GM12878 (cell line): ENCODE results near the gene GHRH. TPM values are rescaled to one million over a fixed set of nuclear protein-coding genes. Genes with fewer than 3 reads are reported as not detected.

ENCODE experiments used
- BHLHE40 ChIP-seq, 2 experiments: fragments of 450-650 bp in 1 of 2; IDR thresholded peaks; 2 replicates each; pipeline ENCODE4 v1.6.1; 2011 to 2017; ENCODE audit warnings: low read depth in 2 of 2, borderline replicate concordance in 1 of 2, improper control_type of control experiment in 1 of 2, low read length in 1 of 2, mild to moderate bottlenecking in 1 of 2
- NR2C1 ChIP-seq: fragments of 450-650 bp; IDR thresholded peaks from 2 replicates; pipeline ENCODE4 v1.6.1; 2017; ENCODE audit warnings: antibody characterized with exemption, mild to moderate bottlenecking, moderate library complexity
- RELB ChIP-seq: fragments of 450-650 bp; IDR thresholded peaks from 2 replicates; pipeline ENCODE4 v1.6.1; 2017; ENCODE audit warnings: low read depth, mild to moderate bottlenecking, moderate library complexity
- RFX5 ChIP-seq: IDR thresholded peaks from 2 replicates; pipeline ENCODE4 v1.6.1; 2011; ENCODE audit warnings: low read depth, low read length, improper control_type of control experiment
- SMC3 ChIP-seq: IDR thresholded peaks from 2 replicates; pipeline ENCODE4 v1.6.1; 2011; ENCODE audit warnings: low read length, improper control_type of control experiment, borderline replicate concordance
- USF1 ChIP-seq: IDR thresholded peaks from 2 replicates; pipeline ENCODE4 v1.6.1; 2011; ENCODE audit warnings: borderline replicate concordance, low read depth, mild to moderate bottlenecking, moderate library complexity, mixed read lengths, low read length; ENCODE audit not compliant: insufficient read depth; ENCODE audit errors: extremely low read length
- ZBED1 ChIP-seq: IDR thresholded peaks from 2 replicates; pipeline ENCODE4 v1.6.1; 2016; ENCODE audit warnings: borderline replicate concordance
- ZNF592 ChIP-seq: fragments of 450-650 bp; IDR thresholded peaks from 2 replicates; pipeline ENCODE4 v1.6.1; 2017; ENCODE audit warnings: mild to moderate bottlenecking, moderate library complexity
- polyA plus RNA-seq, 11 experiments: library from polyadenylated mRNA; depleted of rRNA in 4 of 11; unstranded in 6 of 11; stranded (reverse) in 5 of 11; fragments of >200 nt; fragmentation: Nextera tagmentation in 4 of 11; fragmentation: Illumina TruSeq in 1 of 11; extraction: Ambion mirVana in 4 of 11; extraction: Trizol in 1 of 11; gene quantifications; 1 replicate in 1 of 11; 2 replicates in 10 of 11; pipeline versions ENCODE4 v1.2.1 to v1.2.3, GENCODE V29; 2011 to 2016; ENCODE audit warnings: inconsistent platforms in 2 of 11, missing spikeins in 2 of 11, low read depth in 1 of 11
- total RNA-seq, 4 experiments: library from RNA; depleted of rRNA in 3 of 4; stranded (reverse); fragments of >200 nt in 3 of 4; fragmentation: Illumina TruSeq in 1 of 4; extraction: Trizol in 1 of 4; gene quantifications; 2 replicates each; pipeline versions ENCODE4 v1.2.1 to v1.2.3, GENCODE V29; 2013 to 2021
- TF ChIP-seq, protein P1 (sequence below): fragments of 150-350 bp; IDR thresholded peaks from 2 replicates; pipeline ENCODE4 v1.6.1; 2016; ENCODE audit warnings: low read depth, low read length

Gene GHRH
- total and polyA plus RNA-seq, 10 of the 15 experiments (the other 5 are each of a cell fraction or from before 2014, with no cell fraction given), result not detected

DNA sequence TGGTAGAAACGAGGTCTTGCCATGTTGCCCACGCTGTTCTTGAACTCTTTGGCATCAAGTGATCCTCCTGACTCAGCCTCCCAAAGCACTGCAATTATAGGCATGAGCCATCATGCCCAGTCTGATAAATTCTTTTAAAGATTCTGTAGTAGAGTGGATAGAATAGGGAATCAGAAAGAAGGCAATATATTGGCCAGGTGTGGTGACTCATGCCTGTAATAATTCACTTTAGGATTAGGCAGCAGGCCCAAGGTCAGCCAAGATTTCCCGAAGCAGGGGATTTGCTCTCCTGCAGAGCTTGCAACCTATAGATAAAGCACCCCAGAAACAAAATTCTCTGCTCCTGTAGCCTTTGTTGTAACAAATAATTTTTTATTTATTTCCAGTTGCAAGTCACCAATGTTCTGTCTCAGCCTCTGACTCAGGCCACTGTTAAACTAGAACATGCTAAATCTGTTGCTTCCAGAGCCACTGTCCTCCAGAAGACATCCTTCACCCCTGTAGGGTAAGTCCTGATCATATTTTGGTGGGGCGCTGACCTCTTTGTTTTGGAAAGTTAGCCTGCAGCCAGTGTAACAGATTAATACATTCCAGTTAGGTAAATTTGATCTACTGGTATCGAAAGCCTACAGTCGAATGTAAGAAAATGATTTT is 51.8 kb downstream of the GHRH start (continued):
- TF ChIP-seq ZNF592 (no peak), SMC3 (no peak), USF1 (no peak), RFX5 (no peak), BHLHE40 (IDR thresholded peaks at IDR 0.05; ENCODE audit: borderline replicate concordance in 1 of 2, low read depth in 2 of 2, low read length in 1 of 2) (no peak), ZBED1 (no peak), NR2C1 (no peak), RELB (no peak)
- TF ChIP-seq, protein P1, sequence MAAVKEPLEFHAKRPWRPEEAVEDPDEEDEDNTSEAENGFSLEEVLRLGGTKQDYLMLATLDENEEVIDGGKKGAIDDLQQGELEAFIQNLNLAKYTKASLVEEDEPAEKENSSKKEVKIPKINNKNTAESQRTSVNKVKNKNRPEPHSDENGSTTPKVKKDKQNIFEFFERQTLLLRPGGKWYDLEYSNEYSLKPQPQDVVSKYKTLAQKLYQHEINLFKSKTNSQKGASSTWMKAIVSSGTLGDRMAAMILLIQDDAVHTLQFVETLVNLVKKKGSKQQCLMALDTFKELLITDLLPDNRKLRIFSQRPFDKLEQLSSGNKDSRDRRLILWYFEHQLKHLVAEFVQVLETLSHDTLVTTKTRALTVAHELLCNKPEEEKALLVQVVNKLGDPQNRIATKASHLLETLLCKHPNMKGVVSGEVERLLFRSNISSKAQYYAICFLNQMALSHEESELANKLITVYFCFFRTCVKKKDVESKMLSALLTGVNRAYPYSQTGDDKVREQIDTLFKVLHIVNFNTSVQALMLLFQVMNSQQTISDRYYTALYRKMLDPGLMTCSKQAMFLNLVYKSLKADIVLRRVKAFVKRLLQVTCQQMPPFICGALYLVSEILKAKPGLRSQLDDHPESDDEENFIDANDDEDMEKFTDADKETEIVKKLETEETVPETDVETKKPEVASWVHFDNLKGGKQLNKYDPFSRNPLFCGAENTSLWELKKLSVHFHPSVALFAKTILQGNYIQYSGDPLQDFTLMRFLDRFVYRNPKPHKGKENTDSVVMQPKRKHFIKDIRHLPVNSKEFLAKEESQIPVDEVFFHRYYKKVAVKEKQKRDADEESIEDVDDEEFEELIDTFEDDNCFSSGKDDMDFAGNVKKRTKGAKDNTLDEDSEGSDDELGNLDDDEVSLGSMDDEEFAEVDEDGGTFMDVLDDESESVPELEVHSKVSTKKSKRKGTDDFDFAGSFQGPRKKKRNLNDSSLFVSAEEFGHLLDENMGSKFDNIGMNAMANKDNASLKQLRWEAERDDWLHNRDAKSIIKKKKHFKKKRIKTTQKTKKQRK, result no peak
